Measurements from ENCODE around the gene SIRT7.

GRCh38 chr17:81944858-81945257 lies 26.9 kb upstream of the SIRT7 start:
- no peak for TF ChIP-seq POLR2A (IDR thresholded peaks at IDR 0.05)
- TF ChIP-seq CTCF (IDR thresholded peaks at IDR 0.05) = no peak
